ENCODE data around the gene RAMP1.
"Not testable (repeated sequence)": the region's sequence is repeated elsewhere in the genome, so short reads cannot be mapped to it uniquely, and the experiment has no call there.

RAMP1 gene

DNA sequence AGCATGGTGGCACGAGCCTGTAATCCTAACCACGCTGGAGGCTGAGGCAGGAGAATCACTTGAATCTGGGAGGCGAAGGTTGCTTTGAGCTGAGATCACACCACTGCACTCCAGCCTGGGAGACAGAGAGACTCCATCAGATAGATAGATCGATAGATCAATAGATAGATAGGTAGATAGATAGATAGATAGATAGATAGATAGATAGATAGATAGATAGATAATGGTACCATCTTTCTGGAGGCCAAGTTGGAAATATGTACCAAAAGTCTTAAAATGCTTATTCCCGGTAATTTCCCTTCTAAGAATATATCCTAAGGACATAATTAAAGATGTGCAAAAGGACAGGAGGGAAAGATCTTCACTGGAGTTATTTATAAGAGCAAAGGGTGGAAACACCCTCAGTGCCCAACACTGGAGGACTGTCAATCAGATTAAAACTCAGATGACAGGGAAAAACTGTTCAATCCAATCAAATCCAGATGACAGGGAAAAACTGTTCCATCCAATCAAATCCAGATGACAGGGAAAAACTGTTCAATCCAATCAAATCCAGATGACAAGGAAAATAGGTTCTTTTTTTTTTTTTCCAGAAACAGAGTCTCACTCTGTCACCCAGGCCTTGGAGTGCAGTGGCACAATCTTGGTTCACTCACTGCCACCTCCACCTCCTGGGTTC lies 58.4 kb downstream of the RAMP1 start:
- no peak for DNase-seq (ENCODE audit: low spot score)

DNA sequence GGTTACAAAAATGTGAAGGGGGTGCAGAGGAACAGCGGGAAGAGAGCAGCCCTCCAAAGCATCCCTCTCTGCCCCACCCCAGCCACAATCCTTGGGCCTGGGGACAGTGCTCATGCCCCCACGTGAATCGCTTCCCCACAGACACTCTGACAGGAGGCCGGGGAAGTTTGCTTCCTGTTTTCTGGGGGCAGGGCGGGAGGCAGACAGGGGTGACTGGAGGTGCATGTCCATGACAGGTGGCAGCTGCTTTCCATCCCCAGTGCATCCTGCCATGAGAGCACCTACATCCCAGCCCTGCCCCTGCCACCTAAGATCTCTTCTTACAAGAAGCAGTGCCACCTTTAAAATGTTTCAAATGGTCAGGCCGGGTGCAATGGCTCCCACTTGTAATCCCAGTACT lies 60.2 kb downstream of the RAMP1 start:
- no peak for DNase-seq (ENCODE audit: low spot score)

DNA sequence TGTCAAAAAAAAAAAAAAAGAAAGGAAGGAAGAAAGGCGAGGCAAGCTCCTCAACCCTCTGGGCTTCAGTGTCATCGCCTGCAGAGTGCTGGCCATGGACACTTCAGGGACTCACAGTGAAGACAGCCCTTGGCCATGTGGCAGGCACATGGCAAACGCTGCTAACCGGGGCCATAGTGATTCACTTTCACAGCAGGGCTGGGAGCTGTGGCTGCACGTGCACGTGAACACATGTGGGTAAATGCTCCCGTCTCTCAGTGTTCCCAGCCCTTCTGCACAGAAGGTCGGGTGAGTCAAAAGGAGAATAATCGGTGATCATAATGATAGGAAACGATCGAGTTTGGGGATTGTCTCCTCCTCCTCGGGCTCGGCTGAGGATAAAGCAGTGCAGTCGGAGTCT lies 61.2 kb downstream of the RAMP1 start:
- no peak for DNase-seq (ENCODE audit: low spot score)

DNA sequence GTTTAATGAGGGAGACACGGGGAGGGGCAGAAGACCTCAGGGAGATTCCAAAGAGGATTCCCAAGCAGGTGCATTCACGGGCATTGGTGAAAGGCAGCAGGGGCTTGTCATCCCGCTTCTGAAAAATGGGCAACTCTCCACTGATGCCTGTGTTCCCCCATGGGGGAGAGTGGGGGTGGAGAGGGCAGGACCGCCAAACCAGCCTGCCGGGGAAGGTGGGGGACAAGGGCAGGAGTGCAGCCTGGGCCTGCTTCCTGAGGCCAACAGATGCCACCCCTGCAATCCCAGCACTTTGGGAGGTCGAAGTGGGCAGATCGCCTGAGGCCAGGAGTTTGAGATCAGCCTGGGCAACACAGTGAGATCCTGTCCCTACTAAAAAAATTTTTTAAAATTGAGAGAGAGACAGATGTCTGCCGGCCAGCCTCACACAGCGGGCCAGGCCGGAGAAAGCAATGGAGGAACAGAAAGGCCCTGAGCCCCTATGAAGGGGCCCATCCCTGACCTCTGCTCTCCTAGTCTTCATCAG lies 62.6 kb downstream of the RAMP1 start:
- DNase-seq (ENCODE audit: low spot score), result no peak

DNA sequence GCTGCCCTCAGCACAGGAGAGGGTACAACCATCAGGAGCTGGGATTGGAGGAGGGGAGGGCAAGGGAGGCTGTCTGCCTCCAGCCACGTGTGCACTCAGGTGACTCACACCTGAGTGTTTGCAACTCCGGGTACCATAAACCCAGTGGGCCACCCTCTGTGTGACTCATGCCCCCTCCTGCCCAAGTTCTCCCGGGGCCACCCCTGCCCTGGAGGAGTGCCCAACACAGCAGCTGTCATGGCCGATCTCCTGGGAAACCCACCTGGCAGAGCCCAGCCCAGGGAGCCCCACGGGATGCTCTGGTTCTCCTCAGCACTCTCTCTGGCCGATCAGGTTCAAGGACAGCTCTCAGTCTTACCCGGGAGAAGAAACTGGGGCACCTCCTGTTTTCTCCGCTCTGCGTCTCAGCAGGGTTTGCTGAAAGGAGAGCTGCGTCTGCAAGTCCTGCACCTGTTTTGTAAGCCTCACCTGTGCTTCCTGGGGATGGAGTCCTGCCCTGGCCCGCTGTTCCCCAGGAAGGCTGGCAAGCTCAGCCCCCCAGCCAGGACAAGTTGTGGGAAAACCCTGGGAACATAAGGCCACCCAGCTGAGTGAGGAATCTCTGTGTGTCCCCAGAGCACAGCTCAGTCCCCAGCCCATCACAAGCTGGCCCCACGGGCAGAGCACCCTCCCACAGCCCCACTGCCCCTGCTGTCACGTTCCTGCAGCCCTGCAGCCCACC lies 63.4 kb downstream of the RAMP1 start:
- no peak for DNase-seq (ENCODE audit: low spot score)

DNA sequence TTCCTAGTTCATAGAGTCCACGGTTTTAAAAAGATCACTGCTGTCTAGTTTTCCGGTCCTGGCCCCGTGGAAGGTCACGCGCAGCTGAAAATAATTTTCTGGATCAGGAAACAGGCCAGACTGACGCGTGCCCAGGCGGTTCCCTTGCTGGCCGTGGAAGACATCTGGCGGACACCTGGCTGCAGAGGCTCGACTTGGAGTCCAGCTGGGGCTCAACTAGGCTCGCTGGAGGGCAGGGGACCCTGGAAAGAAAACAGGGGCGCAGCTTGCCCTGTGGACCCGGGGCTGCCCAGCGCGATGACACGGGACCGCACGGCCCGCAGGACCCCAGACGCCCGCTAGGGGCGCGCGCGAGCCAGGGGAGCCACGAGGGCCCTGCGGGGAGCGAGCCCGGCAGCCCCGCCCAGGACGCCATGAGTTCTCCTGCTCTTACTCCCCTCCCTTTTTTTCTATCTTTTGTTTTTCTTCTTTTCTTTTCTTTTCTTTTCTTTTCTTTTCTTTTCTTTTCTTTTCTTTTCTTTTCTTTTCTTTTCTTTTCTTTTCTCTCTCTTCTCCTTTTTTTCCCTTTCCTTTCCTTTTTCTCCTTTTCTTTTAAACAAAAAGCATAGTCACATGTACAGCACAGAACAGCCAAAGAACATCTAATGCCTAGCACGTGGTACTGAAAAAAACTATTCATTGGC lies 64.2 kb downstream of the RAMP1 start:
- DNase-seq (ENCODE audit: low spot score), result peak; percentile 87

DNA sequence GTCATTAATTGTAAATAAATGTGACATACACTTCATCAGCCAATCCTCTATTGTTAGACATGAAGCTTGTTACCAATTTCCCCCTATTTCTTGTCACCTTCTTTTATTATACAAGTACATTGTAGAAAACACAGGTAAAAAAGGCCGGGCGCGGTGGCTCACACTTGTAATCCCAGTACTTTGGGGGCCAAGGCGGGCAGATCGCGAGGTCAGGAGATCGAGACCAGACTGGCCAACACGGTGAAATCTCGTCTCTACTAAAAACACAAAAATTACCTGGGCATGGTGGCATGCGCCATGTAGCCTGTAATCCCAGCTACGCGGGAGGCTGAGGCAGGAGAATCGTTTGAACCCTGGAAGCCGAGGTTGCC lies 64.7 kb downstream of the RAMP1 start:
- no peak for DNase-seq (ENCODE audit: low spot score)

DNA sequence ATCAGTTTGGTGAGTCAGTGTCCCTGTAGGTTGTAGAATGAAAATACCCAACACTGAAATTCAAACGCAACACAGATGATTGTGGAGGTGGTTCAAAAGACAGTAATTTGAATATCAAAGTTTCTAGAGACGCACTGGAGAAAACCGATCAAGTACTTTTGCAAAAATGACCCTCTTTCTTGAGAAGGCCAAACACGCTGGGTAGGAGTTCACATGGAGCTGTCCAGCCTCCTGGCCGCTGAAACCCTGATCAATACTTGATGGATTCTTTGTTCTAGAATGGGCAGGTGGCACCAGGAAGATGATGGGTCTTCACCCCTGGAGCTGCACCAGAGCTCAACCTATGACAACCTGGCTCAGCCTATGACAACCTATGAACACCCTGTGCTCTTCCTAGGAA lies 67.7 kb downstream of the RAMP1 start:
- DNase-seq (ENCODE audit: low spot score), result no peak

DNA sequence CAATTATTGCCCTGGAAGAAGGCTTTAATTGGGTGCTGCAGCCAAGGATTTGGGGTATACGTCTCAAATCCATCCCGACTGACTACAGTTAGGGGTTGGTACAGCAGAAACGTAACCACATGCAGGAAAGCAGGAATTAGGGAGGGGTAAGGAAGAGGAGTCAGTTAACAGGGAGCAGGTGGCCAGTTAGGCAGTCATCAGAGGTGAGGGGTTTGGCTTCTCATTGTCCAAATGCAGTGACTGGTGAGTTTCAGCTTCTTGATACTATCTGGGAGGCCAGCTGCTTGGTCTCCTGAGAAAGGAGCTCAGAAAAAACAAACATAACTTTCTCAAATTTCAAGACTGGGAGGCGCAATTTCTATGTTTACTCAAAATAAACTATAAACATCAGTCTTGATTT lies 68.6 kb downstream of the RAMP1 start:
- DNase-seq (ENCODE audit: low spot score), result no peak

DNA sequence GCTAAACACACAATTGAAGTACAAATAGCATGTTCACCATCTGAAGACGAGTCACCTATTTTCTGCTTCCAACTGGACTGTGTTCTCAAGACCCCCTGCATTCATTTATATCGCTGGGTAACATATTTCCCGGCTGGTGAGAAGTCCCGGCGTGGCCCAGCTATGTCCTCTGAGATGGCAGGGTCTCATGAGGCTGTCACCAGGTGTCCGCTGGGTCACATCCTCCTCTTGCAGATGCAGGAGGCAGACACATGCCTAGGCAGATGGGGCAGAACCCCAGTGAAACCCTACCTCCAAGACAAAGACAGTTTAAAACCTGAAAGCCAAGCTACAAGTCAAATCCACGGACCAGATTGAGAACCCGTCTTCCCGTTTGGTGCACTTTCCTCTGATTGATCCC lies 70.6 kb downstream of the RAMP1 start:
- no peak for DNase-seq (ENCODE audit: low spot score)

DNA sequence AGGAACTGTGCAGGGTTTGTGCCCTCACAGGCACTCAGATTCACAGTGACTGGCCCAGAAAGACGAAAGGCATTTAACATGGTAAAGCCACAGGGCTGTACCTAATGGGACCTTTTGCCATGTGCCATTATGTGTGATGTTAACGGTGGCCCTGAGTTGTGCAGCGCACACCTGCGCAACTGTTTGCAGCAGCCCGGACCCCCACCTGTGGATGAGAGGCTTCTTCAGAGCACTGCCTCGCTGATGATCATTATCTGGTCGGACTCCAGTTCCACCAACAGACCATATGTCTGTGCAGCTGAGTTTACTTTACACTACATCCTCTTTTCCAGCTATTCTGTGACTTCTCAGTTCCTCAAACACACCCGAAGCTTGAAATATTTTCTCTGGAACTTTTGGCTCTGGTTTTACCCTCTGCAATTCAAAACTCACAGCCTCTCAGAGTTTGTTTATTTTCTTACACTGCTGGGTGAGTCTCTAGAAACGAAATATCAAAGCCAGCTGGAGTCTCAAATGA lies 71.8 kb downstream of the RAMP1 start:
- no peak for DNase-seq (ENCODE audit: low spot score)

DNA sequence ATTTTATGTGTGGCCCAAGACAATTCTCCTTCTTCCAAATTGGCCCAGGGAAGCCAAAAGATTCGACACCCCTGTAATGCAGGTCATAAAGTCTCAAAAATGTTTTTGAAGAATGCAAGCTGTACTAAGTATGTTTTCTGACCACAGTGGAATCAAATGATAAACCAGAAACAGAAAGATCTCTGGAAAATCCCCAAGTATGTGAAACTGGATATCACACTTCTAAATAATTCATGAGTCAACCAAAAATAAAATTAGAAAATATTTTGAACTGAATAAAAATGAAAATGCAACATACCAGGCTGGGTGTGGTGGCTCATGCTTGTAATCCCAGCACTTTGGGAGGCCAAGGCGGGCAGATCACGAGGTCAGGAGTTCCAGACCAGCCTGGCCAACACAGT lies 73.3 kb downstream of the RAMP1 start:
- DNase-seq (ENCODE audit: low spot score), result no peak

DNA sequence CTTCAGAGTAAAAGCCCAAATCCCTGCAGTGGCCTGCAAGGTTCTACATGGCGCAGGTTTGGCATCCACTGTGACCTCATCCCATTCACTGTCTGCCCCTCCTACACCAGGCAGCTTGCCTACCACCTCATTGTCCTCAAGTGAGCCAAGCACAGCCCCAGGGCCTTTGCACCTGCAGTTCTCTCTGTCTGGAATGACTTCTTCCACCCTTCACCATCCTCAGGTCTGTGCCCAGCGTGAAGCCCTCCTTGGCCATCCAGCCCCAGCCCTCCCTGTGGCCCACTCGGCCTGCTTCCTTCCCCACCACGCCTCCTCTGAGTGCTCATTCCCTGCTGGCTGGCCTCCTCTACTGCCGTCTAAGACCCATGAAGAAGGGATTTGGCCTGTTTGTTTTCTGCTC lies 74.8 kb downstream of the RAMP1 start:
- DNase-seq (ENCODE audit: low spot score), result no peak

DNA sequence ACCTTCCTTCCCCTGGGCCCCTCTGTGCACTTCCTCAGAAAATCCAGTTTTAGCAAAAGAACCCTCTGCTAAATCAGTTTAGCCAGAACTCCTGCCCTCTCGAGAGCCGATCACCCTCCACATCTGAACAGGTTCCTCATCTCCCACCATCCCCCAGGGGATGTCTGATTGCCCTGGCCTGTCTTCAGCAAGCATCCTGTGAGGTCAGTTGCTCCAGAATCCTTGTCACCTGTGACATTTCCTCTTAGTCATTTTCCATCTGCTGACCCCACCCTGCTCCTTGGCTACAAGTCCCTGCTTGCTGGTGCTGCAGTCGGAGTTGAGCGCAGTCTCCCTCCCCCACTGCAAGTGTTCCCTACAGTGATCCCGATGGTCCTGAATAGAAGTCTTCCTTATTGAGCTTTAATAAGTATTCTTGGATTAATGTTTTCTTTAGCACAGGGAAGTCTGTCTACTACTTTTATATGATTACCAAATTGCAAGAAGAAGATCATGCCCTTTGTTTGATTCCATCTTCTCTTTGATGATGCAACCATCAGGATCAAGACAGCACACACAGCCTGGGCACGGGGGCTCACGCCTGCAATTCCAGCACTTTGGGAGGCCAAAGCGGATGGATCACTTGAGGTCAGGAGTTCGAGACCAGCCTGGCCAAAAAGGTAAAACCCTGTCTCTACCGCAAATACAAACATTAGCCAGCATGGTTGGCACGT lies 76.5 kb downstream of the RAMP1 start:
- no peak for DNase-seq (ENCODE audit: low spot score)

DNA sequence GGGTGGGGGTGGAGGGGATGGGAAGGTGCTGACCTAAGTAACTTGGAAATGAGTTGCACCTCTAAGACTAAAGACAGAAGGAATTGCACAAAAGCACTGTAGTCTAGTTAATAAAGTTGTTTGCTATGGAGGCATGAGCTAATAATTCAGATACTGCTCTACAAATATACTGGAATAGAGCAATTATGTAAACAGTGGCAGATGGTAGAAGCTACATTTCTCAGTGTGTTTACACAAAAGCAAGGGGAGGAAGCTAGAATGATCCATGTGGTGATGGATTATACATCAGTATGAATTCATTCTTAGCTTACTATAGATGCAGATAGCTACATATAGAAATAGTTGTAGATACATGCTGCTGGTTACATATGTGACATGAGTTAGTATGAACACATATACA lies 79.8 kb downstream of the RAMP1 start:
- DNase-seq (ENCODE audit: low spot score), result no peak

DNA sequence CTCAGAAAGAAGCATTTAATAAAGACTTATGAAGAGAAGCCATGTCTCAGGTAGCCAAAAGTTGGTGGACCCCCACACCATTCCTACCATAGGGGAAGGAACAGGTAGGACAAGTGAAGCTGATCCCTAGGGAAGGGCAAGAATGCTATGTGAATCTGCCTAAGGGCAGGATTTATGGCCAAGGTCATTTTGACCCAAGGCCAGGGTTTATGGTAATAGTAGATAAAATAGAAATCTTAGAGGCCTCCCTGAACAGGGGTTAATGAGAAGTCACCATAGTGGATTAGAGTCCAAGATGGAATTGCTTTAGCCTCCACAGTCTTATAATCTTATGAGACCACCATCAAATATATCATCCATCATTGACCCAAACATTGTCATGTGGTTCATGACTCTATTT lies 81.4 kb downstream of the RAMP1 start:
- no peak for DNase-seq (ENCODE audit: low spot score)

DNA sequence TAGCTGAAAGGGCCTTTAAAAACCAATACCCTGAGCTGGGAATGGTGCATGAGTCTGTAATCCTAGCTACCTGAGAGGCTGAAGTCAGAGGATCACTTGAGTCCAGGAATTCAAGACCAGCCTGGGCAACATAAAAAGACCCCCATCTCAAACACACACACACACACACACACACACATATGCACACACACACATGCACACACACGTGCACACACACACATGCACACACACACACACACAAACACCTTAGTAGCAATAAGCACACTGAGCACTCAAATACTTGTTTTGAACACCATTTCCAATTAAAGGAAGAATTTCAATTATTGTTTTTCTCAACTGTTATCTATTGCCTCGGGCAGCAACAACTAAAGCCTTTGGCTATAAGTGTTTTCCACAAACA lies 81.8 kb downstream of the RAMP1 start:
- DNase-seq (ENCODE audit: low spot score), result no peak

DNA sequence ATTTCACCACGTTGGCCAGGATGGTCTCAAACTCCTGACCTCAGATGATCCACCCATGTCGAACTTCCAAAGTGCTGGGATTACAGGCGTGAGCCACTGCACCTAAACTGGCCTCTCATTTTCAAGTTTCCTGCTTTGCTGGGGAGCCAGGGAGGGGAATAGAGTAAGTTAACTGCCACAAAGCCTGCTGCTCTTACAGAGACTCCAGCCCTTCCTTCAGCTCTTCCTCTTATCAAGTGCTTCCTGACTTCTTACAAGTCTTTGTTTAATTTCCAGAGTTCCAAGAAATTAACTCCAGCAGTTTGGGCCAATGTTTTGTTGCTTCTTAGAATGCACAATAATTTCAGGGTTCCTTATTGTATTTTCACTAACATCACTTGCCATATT lies 83.1 kb downstream of the RAMP1 start:
- DNase-seq (ENCODE audit: low spot score), result no peak

DNA sequence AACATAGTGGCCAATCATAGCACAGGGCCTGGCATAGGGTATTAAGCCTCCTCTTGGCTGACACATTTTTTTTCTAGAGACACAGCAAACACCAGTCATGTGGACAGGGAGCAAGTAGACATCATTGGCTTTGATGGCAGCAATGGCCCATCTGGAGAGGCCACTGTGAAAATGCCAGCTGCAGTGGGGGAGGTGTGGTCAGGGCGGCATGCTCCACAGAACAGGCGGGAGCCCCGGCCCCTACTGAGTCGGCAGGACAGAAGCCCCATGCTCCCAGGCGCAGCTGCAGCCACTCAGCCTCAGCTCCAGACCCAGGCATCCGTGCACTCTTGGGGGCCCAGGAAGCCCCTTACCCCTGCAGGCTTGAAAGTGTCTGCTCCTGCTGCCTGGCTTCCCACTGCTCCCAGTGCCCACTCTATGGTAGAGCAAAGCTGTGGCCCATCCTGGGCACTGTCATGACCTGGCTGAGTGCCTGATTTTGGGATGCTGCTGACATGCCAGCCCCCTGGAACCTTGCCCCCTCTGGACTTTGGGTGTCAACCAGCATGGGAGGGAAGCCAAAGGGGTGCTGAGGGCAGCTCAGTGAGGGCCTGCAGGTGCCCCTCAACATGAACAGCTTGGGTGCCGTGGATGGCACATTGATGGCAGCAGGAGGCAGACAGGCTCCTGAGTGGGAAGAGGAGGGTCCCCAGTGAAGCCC lies 84.1 kb downstream of the RAMP1 start:
- DNase-seq (ENCODE audit: low spot score), result no peak

DNA sequence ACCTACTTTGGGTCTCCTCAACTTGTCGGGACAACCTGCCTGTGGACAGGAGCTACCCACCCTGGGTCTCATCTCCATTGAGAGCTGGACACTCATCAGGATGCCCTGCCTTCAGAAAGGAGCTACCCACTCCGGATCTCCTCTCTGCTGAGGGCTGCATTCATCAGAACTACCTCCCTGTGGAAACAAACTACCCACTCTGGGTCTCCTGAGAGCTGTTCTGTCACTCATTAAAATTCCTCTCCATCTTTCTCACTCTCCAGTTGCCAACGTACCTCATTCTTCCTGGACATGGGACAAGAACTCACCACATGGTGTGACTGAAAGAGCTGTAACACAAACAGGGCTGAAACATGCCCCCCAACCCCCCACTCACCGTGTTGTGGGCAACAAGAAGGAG lies 84.9 kb downstream of the RAMP1 start:
- DNase-seq (ENCODE audit: low spot score), result no peak

DNA sequence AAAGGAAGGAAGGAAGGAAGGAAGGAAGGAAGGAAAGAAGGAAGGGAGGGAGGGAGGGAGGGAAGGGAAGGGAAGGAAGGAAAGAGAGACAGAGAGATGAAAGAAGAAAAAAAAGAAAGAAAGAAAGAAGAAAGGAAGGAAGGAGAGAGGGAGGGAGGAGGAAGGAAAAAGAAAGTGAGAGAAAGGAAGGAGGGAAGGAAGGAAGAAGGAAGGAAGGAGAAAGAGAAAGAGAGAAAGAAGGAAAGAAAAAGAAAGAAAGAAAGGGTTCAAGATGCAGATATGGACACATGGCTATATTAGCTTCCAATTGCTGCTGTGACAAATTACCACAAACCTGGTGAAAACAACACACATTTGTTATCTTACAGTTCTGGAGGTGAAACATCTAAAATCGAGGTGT lies 87.0 kb downstream of the RAMP1 start:
- DNase-seq (ENCODE audit: low spot score), result no peak

DNA sequence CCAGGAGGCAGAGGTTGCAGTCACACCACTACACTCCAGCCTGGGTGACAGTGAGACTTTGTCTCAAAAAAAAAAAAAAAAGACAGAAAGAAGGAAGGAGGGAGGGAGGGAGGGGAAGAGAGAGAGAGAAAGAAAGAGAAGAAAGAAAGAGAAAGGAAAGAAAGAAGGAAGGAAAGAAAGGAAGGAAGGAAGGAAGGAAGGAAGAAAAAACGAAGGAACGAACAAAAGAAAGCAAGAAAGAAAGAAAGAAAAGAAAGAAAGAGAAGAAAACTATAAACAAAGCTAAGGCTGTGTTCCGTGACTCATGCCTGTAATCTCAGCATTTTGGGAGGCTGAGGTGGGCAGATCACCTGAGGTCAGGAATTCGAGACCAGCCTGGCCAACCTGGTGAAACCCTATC lies 91.9 kb downstream of the RAMP1 start:
- not testable (repeated sequence) for DNase-seq (ENCODE audit: low spot score)
